ENCODE results near the gene RPGRIP1. TPM values are rescaled to one million over a fixed set of nuclear protein-coding genes. Genes with fewer than 3 reads are reported as not detected.

Gene RPGRIP1
- total RNA-seq, 2 donors from 2014 or later = 0.09 to 6.8 TPM

GRCh38 chr14:21320913-21321312 lies 41.0 kb downstream of the RPGRIP1 start:
- no peak for DNase-seq (ENCODE audit: low spot score)
- WGBS = 53% methylated on average over 2 of the region's 2 CpGs
- Histone ChIP-seq H3K4me3 (no peak overlapping the region), H3K27me3 (replicated peaks; ENCODE audit: insufficient read depth) (no peaks in the 10 kb centered on the region), H3K9me3 (no peaks in the 10 kb centered on the region), H3K36me3 (no peaks in the 10 kb centered on the region), H3K4me1 (replicated peaks) (no peaks in the 10 kb centered on the region), H3K27ac (no peak overlapping the region)
- intact Hi-C loops (cut with DNase I) = no loop called here
- TF ChIP-seq POLR2AphosphoS5 (IDR thresholded peaks at IDR 0.05) (no peak), CTCF (IDR thresholded peaks at IDR 0.05) (no peak), POLR2A (IDR thresholded peaks at IDR 0.05) (no peak)

- Histone ChIP-seq H3K9me3 (no peaks in the 10 kb centered on the region), H3K4me1 (replicated peaks) (no peaks in the 10 kb centered on the region), H3K36me3 (no peaks in the 10 kb centered on the region), H3K27ac (no peak overlapping the region), H3K27me3 (replicated peaks; ENCODE audit: insufficient read depth) (no peaks in the 10 kb centered on the region), H3K4me3 (no peak overlapping the region)
- 79% methylated on average over 2 of the region's 2 CpGs for WGBS
- intact Hi-C loops (cut with DNase I) = no loop called here
- no peak for TF ChIP-seq CTCF (IDR thresholded peaks at IDR 0.05)
- TF ChIP-seq POLR2AphosphoS5 (IDR thresholded peaks at IDR 0.05) = no peak
- TF ChIP-seq POLR2A (IDR thresholded peaks at IDR 0.05) = no peak
- DNase-seq (ENCODE audit: low spot score) = no peak
Measured at GRCh38 chr14:21322716-21323115, 42.8 kb downstream of the RPGRIP1 start.

- TF ChIP-seq CTCF (IDR thresholded peaks at IDR 0.05) = no peak
- TF ChIP-seq POLR2AphosphoS5 (IDR thresholded peaks at IDR 0.05) = no peak
- no peak for TF ChIP-seq POLR2A (IDR thresholded peaks at IDR 0.05)
- no peaks in the 10 kb centered on the region for H3K4me1 ChIP-seq (replicated peaks)
- H3K27me3 ChIP-seq (replicated peaks; ENCODE audit: insufficient read depth) = no peaks in the 10 kb centered on the region
- DNase-seq (ENCODE audit: low spot score) = no peak
- no peak overlapping the region for H3K27ac ChIP-seq
- no peak overlapping the region for H3K4me3 ChIP-seq
- intact Hi-C loops (cut with DNase I) = no loop called here
- no peaks in the 10 kb centered on the region for H3K36me3 ChIP-seq
- no peaks in the 10 kb centered on the region for H3K9me3 ChIP-seq
- WGBS = 88% methylated on average over 1 of the region's 1 CpG
Measured at GRCh38 chr14:21326972-21327371, 47.1 kb downstream of the RPGRIP1 start.

Other genes with a start within 250 kb of the RPGRIP1 start
- 1 to 10 TPM in 1 of 2 donors, not detected in 1; 9.4 TPM for gene TPPP2, start 249.9 kb upstream of the RPGRIP1 start, total RNA-seq
- under 1 TPM in 1 of 2 donors, not detected in 1; 0.57 TPM for gene RNASE13, start 245.3 kb upstream of the RPGRIP1 start, total RNA-seq
- gene RNASE7, start 237.7 kb upstream of the RPGRIP1 start, total RNA-seq = under 1 TPM in 1 of 2 donors, not detected in 1; 0.74 TPM
- gene RNASE8, start 222.3 kb upstream of the RPGRIP1 start, total RNA-seq = not detected
- gene ARHGEF40, start 209.8 kb upstream of the RPGRIP1 start, total RNA-seq = 10 to 100 TPM; 12.4 to 37.7 TPM
- gene ZNF219, start 181.4 kb upstream of the RPGRIP1 start, total RNA-seq = 10 to 100 TPM; 56.8 to 89.8 TPM
- gene TMEM253, start 179.0 kb upstream of the RPGRIP1 start, total RNA-seq = not detected
- gene OR5AU1, start 124.0 kb upstream of the RPGRIP1 start, total RNA-seq = not detected
- gene HNRNPC, start 10.6 kb upstream of the RPGRIP1 start, total RNA-seq = 100 to 1,000 TPM; 411 to 423 TPM
- gene SUPT16H, start 103.9 kb downstream of the RPGRIP1 start, total RNA-seq = 10 to 100 TPM; 50.3 to 83.2 TPM
- gene CHD8, start 176.0 kb downstream of the RPGRIP1 start, total RNA-seq = 10 to 100 TPM; 63.6 to 67.0 TPM
- gene RAB2B, start 196.9 kb downstream of the RPGRIP1 start, total RNA-seq = 10 to 100 TPM; 25.1 to 35.9 TPM
- gene TOX4, start 197.1 kb downstream of the RPGRIP1 start, total RNA-seq = 10 to 100 TPM; 53.2 to 58.2 TPM
- gene METTL3, start 231.3 kb downstream of the RPGRIP1 start, total RNA-seq = 10 to 100 TPM; 48.3 to 71.5 TPM
- 10 to 100 TPM in 1 of 2 donors, 1 to 10 TPM in 1; 8.1 to 10.2 TPM for gene SALL2, start 246.3 kb downstream of the RPGRIP1 start, total RNA-seq

Data from prostate gland (tissue), 2 donors.